ENCODE results near the gene TMEM270.
"Not testable (repeated sequence)": the region's sequence is repeated elsewhere in the genome, so short reads cannot be mapped to it uniquely, and the experiment has no call there.

Gene TMEM270

DNA sequence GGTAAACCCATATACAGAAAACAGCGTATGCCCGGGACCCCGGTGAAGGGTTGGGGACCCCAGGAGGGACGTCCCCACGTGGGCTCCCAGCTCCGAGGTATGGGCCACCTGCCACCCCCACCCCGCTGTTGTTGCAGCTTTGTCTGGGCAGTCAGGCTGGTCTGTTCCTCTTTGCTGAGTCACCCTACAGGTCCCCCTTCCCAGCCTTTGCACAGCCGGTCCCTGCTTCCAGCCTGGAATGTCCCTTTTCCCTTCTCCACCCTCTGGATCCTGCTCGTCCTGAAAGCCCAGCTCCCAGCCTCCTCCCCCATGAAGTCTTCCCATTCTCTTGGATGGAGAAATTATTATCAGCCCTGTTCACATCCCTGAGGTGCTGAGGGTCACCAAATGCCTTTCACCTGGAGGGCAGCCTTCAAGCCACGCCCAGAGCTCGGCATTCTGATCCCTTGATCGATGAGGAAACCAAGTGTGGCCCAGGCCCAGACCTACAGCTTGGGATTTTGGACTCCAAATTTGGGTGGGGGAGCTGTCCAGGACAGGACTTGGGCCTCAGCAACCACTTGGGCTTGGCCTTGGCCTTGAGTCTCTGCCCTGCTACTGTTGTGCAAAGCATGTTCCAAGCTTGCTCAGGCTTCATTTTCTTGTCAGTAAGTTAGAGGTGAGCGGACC, 27.6 kb upstream of the TMEM270 start:
- no peak for DNase-seq

GRCh38 chr7:73834626-73835191, 26.2 kb upstream of the TMEM270 start:
- no peak for DNase-seq

GRCh38 chr7:73837167-73837566, 23.8 kb upstream of the TMEM270 start:
- not testable (repeated sequence) for DNase-seq

DNA sequence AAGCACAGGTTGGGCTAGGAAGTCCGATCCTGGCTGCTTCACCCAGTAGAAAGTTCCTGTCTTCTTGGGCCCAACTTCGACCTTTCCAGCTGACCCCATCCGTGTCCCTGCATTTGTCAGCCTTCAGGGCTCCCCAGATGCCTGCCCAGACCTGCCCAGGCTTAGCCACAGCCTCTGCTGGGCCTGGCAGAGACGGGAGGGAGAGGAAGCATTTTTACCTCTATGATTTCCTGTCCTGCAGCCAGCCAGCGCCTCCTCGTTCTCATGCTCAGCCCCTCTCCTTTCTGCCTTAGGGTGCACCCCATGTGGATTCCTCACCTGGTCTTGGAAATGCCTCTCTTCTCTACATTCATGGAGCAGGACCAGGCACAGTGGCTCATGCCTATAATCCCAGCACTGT, 22.3 kb upstream of the TMEM270 start:
- DNase-seq: no peak

GRCh38 chr7:73839290-73839689, 21.7 kb upstream of the TMEM270 start:
- no peak for DNase-seq

GRCh38 chr7:73839743-73840714, 20.9 kb upstream of the TMEM270 start:
- DNase-seq: no peak

- DNase-seq: no peak
These were observed 20.1 kb upstream of the TMEM270 start for GRCh38 chr7:73840715-73841379.

GRCh38 chr7:73841689-73842066, 19.3 kb upstream of the TMEM270 start:
- no peak for DNase-seq

DNA sequence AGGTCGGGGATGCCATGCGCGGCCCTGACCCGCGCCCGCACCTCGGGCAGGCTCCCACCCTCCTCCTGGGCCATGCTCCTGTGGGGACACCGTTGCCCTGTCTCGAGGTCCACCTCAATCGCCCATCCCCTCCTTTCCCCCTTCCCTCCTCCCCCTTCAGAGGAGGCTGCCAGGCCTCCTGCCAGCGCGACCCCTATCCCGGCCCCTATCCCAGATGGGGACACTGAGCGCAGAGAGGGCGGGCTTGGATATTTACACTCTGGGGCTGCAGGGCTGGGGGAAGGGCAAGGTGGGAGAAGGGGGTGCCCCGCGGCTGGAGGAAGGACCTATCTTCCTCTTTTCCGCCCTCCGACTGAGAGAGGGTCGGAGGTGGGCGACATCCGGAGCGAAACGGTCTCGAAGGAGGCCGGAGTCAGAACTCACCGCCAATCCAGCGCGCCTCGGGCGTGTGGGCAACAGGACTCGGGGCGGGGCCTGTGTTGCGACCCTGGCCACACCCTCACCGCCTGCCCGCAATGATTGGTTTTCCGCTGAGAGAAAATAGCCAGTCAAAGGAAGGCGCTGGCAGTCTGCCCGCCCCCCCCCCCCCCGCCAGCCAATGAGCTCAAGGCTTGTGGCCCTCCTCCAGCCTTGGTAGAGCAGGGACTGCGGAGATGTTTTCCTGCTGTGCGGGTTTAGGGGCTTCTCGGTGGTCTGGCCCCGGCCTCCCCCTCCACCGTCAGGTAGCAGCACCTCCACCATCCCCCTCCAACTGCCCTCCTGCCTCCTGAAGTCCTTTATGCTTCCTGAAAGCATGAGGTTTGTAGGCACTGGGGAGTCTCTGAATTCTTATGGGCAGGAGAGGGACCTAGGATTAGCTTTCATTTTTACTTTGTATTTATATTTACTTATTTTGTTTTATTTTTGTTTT, 18.6 kb upstream of the TMEM270 start, which contains the start of gene METTL27:
Gene METTL27, minus strand, starts transcription at position 450 of the 910 bp plus-strand sequence. Its CDS starts 376 bp downstream, at position 74.
- DNase-seq: peak; percentile 72

GRCh38 chr7:73844131-73844547, 16.8 kb upstream of the TMEM270 start:
- DNase-seq: no peak

DNA sequence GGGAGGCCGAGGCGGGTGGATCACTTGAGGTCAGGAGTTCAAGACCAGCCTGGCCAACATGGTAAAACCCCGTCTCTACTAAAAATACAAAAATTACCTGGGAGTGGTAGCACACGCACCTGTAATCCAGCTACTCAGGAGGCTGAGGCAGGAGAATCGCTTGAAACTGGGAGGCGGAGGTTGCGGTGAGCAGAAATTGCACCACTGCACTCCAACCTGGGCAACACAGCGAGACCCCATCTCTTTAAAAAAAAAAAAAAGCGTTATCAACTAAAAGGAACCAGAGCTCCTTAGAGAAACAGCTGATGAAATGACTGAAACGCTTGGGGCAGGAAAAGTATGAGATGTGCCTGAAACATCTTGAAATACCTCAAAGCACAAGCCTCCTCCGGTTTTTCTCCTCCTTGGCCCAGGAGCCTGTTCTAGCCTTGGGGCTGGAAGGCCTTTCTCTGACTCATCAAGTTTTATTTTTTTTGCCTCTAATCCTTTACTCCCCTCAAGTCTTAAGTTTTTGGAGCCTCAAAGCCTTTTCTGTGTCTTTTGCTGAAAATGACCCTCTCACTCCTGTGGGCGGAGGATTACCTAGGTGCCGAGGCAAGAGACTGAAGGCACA, 16.0 kb upstream of the TMEM270 start:
- DNase-seq: no peak

DNA sequence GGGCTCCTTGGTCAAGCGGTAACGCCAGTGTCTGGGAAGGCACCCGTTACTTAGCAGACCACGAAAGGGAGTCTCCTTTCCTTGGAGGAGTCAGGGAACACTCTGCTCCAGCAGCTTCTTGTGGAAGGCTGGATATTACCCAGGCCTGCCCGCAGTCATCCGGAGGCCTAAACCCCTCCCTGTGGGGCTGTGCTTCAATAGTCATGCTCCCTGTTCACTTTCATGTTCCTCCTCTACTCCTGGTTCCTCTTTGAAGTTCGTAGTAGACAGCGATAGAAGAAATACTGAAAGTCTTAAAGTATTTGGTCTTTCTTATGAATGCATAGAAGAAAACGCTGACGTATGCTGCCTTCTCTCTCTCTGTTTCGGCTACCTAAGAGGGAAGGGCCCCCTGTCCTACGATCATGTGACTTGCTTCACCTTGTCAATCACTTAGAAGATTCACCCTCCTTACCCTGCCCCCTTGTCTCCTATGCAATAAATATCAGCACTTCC, 15.2 kb upstream of the TMEM270 start:
- DNase-seq: not testable (repeated sequence)

DNA sequence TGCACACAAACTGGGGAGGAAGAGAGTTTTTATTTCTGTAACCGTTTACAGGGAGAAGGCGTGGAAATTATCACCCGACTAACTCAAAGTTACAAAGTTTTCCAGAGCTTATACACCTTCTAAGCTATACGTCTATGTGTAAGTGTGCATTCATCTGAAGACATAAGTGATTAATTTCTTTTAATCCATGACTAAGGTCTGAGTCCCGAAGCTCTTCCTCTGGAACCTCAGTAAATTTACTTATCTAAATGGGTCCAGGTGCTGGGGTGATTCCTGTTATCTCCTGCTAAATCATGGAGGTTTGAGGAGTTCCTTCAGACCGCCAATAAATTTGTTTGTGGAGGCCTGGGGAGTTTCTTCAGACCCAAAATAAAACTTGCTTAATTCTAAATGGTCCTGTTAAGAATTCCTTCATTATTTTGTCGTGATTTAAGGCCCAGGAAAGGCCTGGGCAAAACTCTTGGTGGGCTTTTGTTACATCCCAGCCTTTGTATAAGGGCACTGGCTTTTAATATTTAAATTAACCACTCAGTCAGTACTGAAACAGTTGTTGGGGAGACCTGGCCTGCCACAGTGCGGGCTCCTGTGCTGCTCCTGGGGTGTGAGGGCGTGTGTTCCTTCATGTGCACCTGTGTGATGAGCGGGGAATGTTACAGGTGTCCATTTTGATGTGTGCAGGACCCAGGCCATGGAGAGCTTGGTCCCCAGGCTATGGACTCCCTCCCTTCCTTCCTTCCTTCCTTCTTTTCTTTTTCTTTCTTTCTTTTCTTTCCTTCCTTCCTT, 12.8 kb upstream of the TMEM270 start:
- no peak for DNase-seq

GRCh38 chr7:73850781-73851207, 10.2 kb upstream of the TMEM270 start:
- DNase-seq: no peak

DNA sequence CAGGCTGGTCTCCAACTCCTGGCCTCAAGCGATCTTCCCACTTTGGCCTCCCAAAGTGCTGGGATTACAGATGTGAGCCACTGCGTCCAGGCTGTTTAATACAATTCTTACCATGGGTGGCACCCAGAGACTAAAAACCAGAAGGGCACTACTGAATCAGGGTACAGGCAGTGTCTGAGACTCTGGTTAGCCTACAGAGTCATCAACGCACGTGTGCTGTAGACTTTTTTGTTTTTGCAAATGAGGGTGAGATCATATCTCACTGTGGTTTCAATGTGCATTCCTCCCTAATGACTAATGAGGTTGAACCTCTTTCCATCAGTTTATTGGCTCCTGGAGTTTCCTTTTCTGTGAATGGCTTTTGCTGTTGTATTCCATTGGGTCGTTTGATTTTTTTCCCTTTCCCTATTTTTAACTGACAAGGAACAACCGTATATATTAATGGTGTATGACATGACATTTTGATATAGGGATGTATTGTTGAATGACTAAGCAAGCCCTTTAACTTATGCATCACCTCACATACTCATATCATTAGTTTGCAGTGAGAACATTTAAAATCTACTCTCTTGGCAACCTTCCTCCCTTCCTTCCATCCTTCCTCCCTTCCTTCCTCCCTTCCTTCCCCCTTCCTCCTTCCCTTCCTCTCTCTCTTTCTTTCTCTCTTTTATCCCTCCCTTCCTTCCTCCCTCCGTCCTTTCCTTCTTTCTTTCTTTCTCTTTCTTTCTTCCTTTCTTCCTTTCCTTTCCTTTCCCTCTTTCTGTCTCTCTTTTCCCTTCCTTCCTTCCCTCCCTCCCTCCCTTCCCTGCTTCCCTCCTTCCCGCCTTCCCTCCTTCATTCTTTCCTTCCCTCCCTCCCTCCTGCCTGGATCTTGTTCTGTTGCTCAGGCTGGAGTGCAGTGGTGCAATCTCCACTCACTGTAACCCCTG, 9.3 kb upstream of the TMEM270 start:
- DNase-seq: peak; percentile 35

GRCh38 chr7:73852500-73852899, 8.5 kb upstream of the TMEM270 start:
- DNase-seq: no peak

DNA sequence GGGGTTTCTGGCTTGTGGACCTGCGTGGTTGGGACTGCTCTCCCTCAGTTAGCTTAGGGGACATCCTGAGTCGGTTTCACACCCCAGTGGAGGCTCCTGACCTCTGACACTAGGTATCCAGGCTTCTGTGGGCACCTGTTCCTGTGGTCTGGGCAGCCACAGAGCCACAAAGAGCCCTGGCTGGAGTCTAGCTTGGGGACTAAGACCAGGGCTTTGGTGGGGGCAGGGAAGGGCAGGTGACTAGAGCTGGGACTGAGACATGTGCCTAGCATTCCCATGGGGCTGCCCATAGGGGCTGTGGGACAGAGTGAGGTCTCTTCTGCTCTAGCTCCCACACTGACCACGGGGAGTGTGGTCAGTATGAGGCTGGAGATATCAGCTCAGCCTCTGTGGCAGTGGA, 4.0 kb upstream of the TMEM270 start:
- DNase-seq: no peak

DNA sequence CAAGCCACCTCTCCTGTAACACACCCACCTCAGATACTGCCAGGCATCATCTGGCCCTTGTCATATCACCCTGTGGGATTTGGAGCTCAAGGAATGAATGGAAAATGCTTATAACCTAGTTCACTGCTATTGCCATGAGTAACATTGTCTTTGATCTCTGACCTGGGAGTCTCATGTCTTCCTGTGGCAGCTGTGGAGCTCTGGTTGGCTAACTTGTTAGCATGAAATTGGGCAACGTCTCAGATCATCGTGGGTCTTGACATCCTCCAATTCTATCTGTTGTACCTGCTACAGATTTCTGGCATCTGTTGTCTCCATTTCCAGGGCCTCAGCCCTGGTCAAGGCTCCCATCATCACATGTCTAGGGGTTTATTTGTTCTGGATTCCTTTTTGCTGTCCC, 2.2 kb upstream of the TMEM270 start:
- no peak for DNase-seq

DNA sequence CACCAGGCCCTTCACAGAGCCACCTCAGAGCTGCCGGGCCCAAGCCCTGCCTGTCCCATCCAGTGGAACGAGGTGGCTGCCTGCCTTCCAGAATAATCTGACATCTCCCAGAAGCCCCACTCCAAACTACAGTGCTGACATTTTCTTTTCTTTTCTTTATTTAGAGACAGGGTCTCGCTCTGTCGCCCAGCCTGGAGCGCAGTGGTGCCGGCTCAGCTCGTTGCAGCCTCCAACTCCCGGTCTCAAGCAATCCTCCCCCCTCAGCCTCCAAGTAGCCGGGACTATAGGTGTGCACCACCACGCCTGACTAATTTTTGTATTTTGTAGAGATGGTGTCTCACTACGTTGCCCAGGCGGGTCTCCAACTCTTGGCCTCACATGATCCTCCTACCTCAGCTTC, 346 bp downstream of the TMEM270 start:
- DNase-seq: no peak
